Uterus (tissue), 4 donors: Measurements from ENCODE around the gene ELAVL3. TPM values are rescaled to one million over a fixed set of nuclear protein-coding genes. Genes with fewer than 3 reads are reported as not detected.
"Not testable (repeated sequence)": the region's sequence is repeated elsewhere in the genome, so short reads cannot be mapped to it uniquely, and the experiment has no call there.

Experiments used
- DNase-seq, 2 donors: peaks; one replicate each; pipeline ENCODE4 v3.0.0-alpha.2; 2019 to 2020
- H3K27ac ChIP-seq, 2 donors: fragments of 200-600 bp; sonication (generic); 1 replicate in 1 of 2; 2 replicates in 1 of 2; pipeline ENCODE4 v1.5.1; 2016 to 2018
- H3K27me3 ChIP-seq, 2 donors: fragments of 200-600 bp; sonication (generic); one replicate each; pipeline ENCODE4 v1.5.1; 2018 to 2019; ENCODE audit warnings: control low read depth in 1 of 2
- H3K36me3 ChIP-seq, 2 donors: fragments of 200-600 bp; sonication (generic); one replicate each; pipeline ENCODE4 v1.5.1; 2019; ENCODE audit warnings: control low read depth in 1 of 2
- H3K4me1 ChIP-seq, 2 donors: fragments of 200-600 bp; sonication (generic); one replicate each; pipeline ENCODE4 v1.5.1; 2018 to 2019; ENCODE audit warnings: control low read depth in 1 of 2
- H3K4me3 ChIP-seq, 2 donors: fragments of 200-600 bp; sonication (generic); 1 replicate in 1 of 2; 2 replicates in 1 of 2; pipeline ENCODE4 v1.5.1; 2018 to 2019; ENCODE audit warnings: mild to moderate bottlenecking in 1 of 2
- H3K9me3 ChIP-seq, 2 donors: fragments of 200-600 bp; sonication (generic); one replicate each; pipeline ENCODE4 v1.5.1; 2019; ENCODE audit warnings: control low read depth in 1 of 2
- POLR2A ChIP-seq, 2 donors: fragments of 450-650 bp; IDR thresholded peaks; one replicate each; pipeline ENCODE4 v1.6.1; 2016; ENCODE audit warnings: antibody characterized with exemption in 2 of 2, mild to moderate bottlenecking in 1 of 2, moderate library complexity in 1 of 2
- intact Hi-C: fragments of 100-400 bp; cut with DNase I; formaldehyde crosslinking; loops from one replicate; pipeline ENCODE4 v1.15.1; 2023; ENCODE audit warnings: low total_unique reads
- total RNA-seq, 4 donors: library from RNA; depleted of rRNA in 3 of 4; stranded (reverse); fragments of >200 nt in 3 of 4; gene quantifications; one replicate each; pipeline versions ENCODE4 v1.1.0 to v1.2.4, GENCODE V29; 2014 to 2023
- TF ChIP-seq, protein P1 (sequence below), 4 experiments: fragments of 200-600 bp in 2 of 4; fragments of 450-650 bp in 2 of 4; sonication (generic) in 2 of 4; IDR thresholded peaks; one replicate each; pipeline ENCODE4 v1.5.1; 2016 to 2019; ENCODE audit warnings: antibody characterized with exemption in 4 of 4, mild to moderate bottlenecking in 2 of 4, moderate library complexity in 1 of 4
- donor health status: DM: yes; HTN: yes; CAD: no.

The ELAVL3 gene
- total RNA-seq, 4 donors from 2014 or later, result 1.1 TPM; not detected in 3

DNA sequence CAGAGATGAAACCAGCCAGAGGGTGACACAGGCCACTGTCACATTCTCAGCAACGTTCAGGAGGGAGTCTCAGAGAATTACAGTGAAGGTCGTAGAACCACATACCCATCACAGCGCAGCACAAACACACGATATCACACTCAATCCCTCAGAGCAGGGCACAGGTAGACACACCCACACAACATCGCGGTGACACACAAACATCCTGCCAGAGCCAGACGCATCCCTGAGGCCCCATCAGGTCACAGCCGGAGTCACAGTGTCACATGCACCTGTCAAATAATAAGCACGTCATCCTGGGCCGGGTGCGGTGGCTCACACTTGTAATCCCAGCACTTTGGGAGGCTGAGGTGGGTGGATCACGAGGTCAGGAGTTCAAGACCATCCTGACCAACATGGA is 17.5 kb downstream of the ELAVL3 start:
- Histone ChIP-seq H3K27me3 (no peaks in the 10 kb centered on the region), H3K4me3 (no peak overlapping the region), H3K36me3 (no peaks in the 10 kb centered on the region), H3K9me3 (no peaks in the 10 kb centered on the region), H3K27ac (no peak overlapping the region), H3K4me1 (no peaks in the 10 kb centered on the region)
- intact Hi-C loops, result no loop called here
- no peak for DNase-seq
- no peak for TF ChIP-seq POLR2A (IDR thresholded peaks at IDR 0.05)
- TF ChIP-seq, protein P1, sequence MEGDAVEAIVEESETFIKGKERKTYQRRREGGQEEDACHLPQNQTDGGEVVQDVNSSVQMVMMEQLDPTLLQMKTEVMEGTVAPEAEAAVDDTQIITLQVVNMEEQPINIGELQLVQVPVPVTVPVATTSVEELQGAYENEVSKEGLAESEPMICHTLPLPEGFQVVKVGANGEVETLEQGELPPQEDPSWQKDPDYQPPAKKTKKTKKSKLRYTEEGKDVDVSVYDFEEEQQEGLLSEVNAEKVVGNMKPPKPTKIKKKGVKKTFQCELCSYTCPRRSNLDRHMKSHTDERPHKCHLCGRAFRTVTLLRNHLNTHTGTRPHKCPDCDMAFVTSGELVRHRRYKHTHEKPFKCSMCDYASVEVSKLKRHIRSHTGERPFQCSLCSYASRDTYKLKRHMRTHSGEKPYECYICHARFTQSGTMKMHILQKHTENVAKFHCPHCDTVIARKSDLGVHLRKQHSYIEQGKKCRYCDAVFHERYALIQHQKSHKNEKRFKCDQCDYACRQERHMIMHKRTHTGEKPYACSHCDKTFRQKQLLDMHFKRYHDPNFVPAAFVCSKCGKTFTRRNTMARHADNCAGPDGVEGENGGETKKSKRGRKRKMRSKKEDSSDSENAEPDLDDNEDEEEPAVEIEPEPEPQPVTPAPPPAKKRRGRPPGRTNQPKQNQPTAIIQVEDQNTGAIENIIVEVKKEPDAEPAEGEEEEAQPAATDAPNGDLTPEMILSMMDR (IDR thresholded peaks at IDR 0.05), result no peak

DNA sequence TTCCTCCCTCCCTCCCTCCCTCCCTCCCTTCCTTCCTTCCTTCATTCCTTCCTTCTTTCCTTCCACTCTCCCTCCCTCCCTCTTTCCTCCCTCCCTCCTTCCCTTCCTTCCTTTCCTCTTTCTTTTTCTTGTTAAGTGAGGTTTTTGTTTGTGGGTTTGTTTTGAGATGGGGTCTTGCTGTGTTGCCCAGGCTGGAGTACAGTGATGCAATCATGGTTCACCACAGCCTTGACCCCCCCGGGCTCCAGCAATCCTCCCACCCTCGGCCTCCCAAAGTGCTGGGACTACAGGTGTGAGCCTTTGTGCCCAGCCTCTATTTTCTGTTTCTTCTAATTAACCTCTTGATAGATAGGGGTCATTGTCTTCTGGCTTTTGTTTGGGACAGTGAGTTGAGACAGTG is 19.4 kb downstream of the ELAVL3 start:
- H3K27ac ChIP-seq, result no peak overlapping the region
- no peaks in the 10 kb centered on the region for H3K27me3 ChIP-seq
- H3K4me3 ChIP-seq, result no peak overlapping the region
- DNase-seq, result no peak
- intact Hi-C loops, result no loop called here
- no peaks in the 10 kb centered on the region for H3K36me3 ChIP-seq
- no peaks in the 10 kb centered on the region for H3K9me3 ChIP-seq
- TF ChIP-seq, protein P1 (IDR thresholded peaks at IDR 0.05), result no peak
- no peak for TF ChIP-seq POLR2A (IDR thresholded peaks at IDR 0.05)
- H3K4me1 ChIP-seq, result no peaks in the 10 kb centered on the region

DNA sequence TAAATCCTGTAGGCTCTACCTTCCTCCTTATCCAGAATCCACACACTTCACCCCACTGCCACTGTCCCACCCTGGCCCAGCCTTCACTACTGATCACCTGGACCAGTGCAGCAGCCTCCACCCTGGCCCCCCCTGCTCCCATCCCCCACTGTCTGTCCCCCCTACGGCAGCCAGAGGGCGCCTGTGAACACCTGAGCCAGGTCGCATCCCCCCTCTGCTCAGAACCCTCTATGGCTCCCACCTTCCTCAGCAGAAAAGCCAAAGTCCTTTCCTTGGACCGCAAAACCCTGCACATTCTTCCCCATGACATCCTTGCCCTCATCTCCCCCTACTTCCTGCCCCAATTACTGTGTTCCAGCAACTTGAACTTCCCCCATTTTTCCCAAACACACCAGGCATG is 20.6 kb downstream of the ELAVL3 start:
- no peak for DNase-seq
- no peaks in the 10 kb centered on the region for H3K4me1 ChIP-seq
- no peaks in the 10 kb centered on the region for H3K36me3 ChIP-seq
- H3K4me3 ChIP-seq, result no peak overlapping the region
- TF ChIP-seq POLR2A (IDR thresholded peaks at IDR 0.05), result no peak
- TF ChIP-seq, protein P1 (IDR thresholded peaks at IDR 0.05), result no peak
- no peaks in the 10 kb centered on the region for H3K9me3 ChIP-seq
- no peaks in the 10 kb centered on the region for H3K27me3 ChIP-seq
- no peak overlapping the region for H3K27ac ChIP-seq
- intact Hi-C loops, result no loop called here

DNA sequence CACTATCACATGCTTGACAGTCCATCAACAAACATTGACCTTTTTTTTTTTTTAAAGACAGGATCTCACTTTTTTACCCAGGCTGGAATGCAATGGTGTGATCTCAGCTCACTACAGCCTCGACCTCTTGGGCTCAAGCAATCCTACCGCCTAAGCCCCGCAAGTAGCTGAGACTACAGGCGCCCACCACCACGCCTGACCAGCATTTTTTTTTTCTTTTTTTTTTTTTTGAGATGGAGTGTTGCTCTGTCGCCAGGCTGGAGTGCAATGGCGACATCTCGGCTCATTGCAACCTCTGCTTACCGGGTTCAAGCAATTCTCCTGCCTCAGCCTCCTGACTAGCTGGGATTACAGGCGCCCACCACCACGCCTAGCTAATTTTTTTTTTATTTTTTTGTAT is 21.9 kb downstream of the ELAVL3 start:
- H3K9me3 ChIP-seq, DNase-seq, H3K4me3 ChIP-seq, H3K27me3 ChIP-seq, H3K36me3 ChIP-seq, H3K27ac ChIP-seq, H3K4me1 ChIP-seq, intact Hi-C loops: not testable (repeated sequence)

DNA sequence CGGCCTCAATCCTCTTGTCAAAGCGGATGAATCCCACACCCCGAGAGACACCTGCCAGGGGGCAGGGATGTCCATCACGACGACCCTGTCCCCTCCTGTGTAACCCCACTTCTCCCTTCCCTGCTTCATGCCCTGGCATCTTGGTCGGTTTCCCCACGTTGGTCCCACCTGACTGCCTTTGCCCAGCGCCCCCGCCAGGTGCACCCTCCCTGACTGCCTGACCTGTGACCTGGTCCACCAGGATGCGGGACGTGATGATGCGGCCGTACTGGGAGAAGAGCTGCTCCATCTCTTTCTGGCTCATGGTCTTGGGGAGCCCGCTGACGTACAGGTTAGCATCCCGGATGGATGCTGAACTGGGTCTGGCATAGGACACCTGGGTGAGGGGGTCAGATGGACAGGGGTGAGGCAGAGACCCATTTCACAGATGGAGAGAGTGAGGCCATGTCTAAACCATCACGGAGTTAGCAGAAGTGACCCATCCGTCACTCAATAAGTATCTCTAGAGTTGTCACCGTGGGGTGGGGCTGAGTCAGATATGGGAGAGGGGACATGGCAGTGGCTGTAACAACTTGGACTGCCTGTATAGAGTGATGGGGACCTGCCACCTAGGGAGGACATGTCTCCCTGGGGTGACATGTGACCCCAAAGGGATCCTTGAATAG is 22.5 kb downstream of the ELAVL3 start:
- no peaks in the 10 kb centered on the region for H3K36me3 ChIP-seq
- no peaks in the 10 kb centered on the region for H3K27me3 ChIP-seq
- no peak for DNase-seq
- H3K4me3 ChIP-seq, result no peak overlapping the region
- no peak overlapping the region for H3K27ac ChIP-seq
- intact Hi-C loops, result no loop called here
- no peaks in the 10 kb centered on the region for H3K4me1 ChIP-seq
- TF ChIP-seq, protein P1 (IDR thresholded peaks at IDR 0.05), result no peak
- no peak for TF ChIP-seq POLR2A (IDR thresholded peaks at IDR 0.05)
- no peaks in the 10 kb centered on the region for H3K9me3 ChIP-seq

DNA sequence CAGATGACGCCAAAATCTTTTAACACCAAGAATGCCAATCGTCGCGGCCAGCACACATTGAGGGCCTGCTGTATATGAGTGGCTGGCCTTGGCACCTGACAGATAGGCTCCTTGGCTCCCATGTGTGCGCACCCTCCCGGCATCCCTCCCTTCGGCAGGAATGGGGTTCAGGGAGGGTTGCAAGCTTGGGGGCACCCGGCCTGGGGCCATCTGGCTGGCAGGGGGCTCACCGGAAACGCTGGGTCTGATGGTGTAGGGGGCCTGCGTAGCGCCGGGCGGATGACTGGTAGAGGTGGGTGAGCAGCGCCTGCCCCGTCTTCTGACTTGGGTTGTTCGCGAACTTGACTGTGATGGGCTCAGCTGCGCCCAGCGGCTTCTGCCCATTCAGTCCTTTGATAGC is 23.0 kb downstream of the ELAVL3 start:
- DNase-seq, result no peak
- no peak overlapping the region for H3K27ac ChIP-seq
- H3K9me3 ChIP-seq, result no peaks in the 10 kb centered on the region
- no peaks in the 10 kb centered on the region for H3K27me3 ChIP-seq
- no peaks in the 10 kb centered on the region for H3K36me3 ChIP-seq
- H3K4me3 ChIP-seq, result no peak overlapping the region
- no peaks in the 10 kb centered on the region for H3K4me1 ChIP-seq
- TF ChIP-seq POLR2A (IDR thresholded peaks at IDR 0.05), result no peak
- TF ChIP-seq, protein P1 (IDR thresholded peaks at IDR 0.05), result no peak
- intact Hi-C loops, result no loop called here
